HCT116 (cell line): Measurements from ENCODE around the gene FBXW4. TPM values are rescaled to one million over a fixed set of nuclear protein-coding genes. Genes with fewer than 3 reads are reported as not detected.

Source experiments
- ATAC-seq: fragments of 200-7000 bp; cut with Tn5 transposase; 2 replicates; pipeline ENCODE4 v1.9.1; 2020; ENCODE audit warnings: mild to moderate bottlenecking, moderate library complexity
- BruUV-seq: library from RNA; stranded (reverse); fragments of 400-500 nt; replicated peaks from 2 replicates; lab custom pipeline; 2021; lab: Mats Ljungman, UMichigan
- CTCF ChIA-PET: fragments of 300-600 bp; sonication (Branson Sonifier 250); formaldehyde crosslinking; loops from one replicate; lab custom pipeline; 2021; ENCODE audit warnings: antibody characterized with exemption; lab: Charles Lee
- POLR2A ChIA-PET: fragments of 300-600, 350-600 bp; sonication (Branson Sonifier 250); formaldehyde crosslinking; loops from one replicate; lab custom pipeline; 2021; ENCODE audit warnings: antibody characterized with exemption; lab: Charles Lee
- RAD21 ChIA-PET, 2 experiments: fragments of 300-600 bp; sonication (Branson Sonifier 250); formaldehyde crosslinking; loops; one replicate each; lab custom pipeline; 2023; ENCODE audit warnings: low total read pairs in 2 of 2; ENCODE audit not compliant: uncharacterized antibody in 2 of 2, unreplicated experiment in 2 of 2, low non-redundant PET in 1 of 2; lab: Charles Lee
- DNase-seq: peaks from one replicate; pipeline ENCODE4 v3.0.0-alpha.2; 2010; ENCODE audit warnings: low read depth, low spot score
- H2AFZ ChIP-seq: fragments of 200-600 bp; shearing (Covaris generic), sonication (generic); 2 replicates; pipeline ENCODE4 v1.6.1; 2017; ENCODE audit warnings: low read depth, mixed run types, mixed read lengths, antibody characterized with exemption, low read length; ENCODE audit not compliant: poor library complexity, severe bottlenecking
- H3K27ac ChIP-seq: 2 replicates; pipeline ENCODE4 v1.5.1; 2012; ENCODE audit warnings: low read depth, low read length
- H3K27me3 ChIP-seq: fragments of 200-600 bp; sonication (generic); 2 replicates; pipeline ENCODE4 v1.6.1; 2016; ENCODE audit warnings: mixed run types, low read length, mixed read lengths; ENCODE audit not compliant: insufficient read depth
- H3K36me3 ChIP-seq, 2 experiments: fragments of 200-500 bp in 1 of 2; fragments of 200-600 bp in 1 of 2; sonication (Bioruptor generic) in 1 of 2; sonication (generic) in 1 of 2; 2 replicates each; pipeline versions ENCODE4 v1.5.1 to v1.6.1; 2014 to 2016; ENCODE audit warnings: low read length in 2 of 2, inconsistent platforms in 1 of 2, mixed read lengths in 1 of 2, mixed run types in 1 of 2; ENCODE audit not compliant: insufficient read depth in 2 of 2, control insufficient read depth in 1 of 2
- H3K4me1 ChIP-seq, 2 experiments: fragments of 200-600 bp in 1 of 2; sonication (generic) in 1 of 2; 2 replicates each; pipeline versions ENCODE4 v1.5.1 to v1.6.1; 2012 to 2017; ENCODE audit warnings: low read length in 2 of 2, inconsistent platforms in 1 of 2, mild to moderate bottlenecking in 1 of 2, mixed read lengths in 1 of 2, mixed run types in 1 of 2, moderate library complexity in 1 of 2; ENCODE audit not compliant: insufficient read depth in 2 of 2, control insufficient read depth in 1 of 2
- H3K4me2 ChIP-seq: fragments of 200-600 bp; sonication (generic); 2 replicates; pipeline ENCODE4 v1.6.1; 2017; ENCODE audit warnings: mixed run types, low read length, mixed read lengths
- H3K4me3 ChIP-seq, 2 experiments: fragments of 200-600 bp in 1 of 2; sonication (generic) in 1 of 2; replicated peaks in 1 of 2; 2 replicates each; pipeline ENCODE4 v1.5.1; 2011 to 2016; ENCODE audit warnings: low read length in 2 of 2, control low read depth in 1 of 2, low read depth in 1 of 2, mild to moderate bottlenecking in 1 of 2, mixed read lengths in 1 of 2, mixed run types in 1 of 2
- H3K79me2 ChIP-seq: fragments of 200-600 bp; sonication (generic); 2 replicates; pipeline ENCODE4 v1.6.1; 2017; ENCODE audit warnings: mild to moderate bottlenecking, mixed run types, low read length, moderate library complexity, mixed read lengths; ENCODE audit not compliant: insufficient read depth
- H3K9ac ChIP-seq: fragments of 200-600 bp; sonication (generic); 2 replicates; pipeline ENCODE4 v1.6.1; 2016; ENCODE audit warnings: low read length, mixed read lengths
- H3K9me2 ChIP-seq: fragments of 200-600 bp; sonication (generic), shearing (Covaris generic); 2 replicates; pipeline ENCODE4 v1.6.1; 2017; ENCODE audit warnings: mixed run types, mild to moderate bottlenecking, moderate library complexity; ENCODE audit not compliant: insufficient read depth
- H3K9me3 ChIP-seq, 2 experiments: fragments of 200-500 bp in 1 of 2; fragments of 200-600 bp in 1 of 2; sonication (Bioruptor generic) in 1 of 2; sonication (generic) in 1 of 2; 2 replicates each; pipeline ENCODE4 v1.6.1; 2014 to 2017; ENCODE audit warnings: low read length in 2 of 2, mixed read lengths in 2 of 2, inconsistent platforms in 1 of 2, low read depth in 1 of 2, mild to moderate bottlenecking in 1 of 2, mixed run types in 1 of 2, moderate library complexity in 1 of 2; ENCODE audit not compliant: control insufficient read depth in 1 of 2, insufficient read depth in 1 of 2
- H4K20me1 ChIP-seq: fragments of 200-600 bp; sonication (generic), shearing (Covaris generic); 2 replicates; pipeline ENCODE4 v1.6.1; 2017; ENCODE audit warnings: mixed run types, mild to moderate bottlenecking, moderate library complexity; ENCODE audit not compliant: insufficient read depth
- ATF3 ChIP-seq: IDR thresholded peaks from 2 replicates; pipeline ENCODE4 v1.6.1; 2012
- CBX3 ChIP-seq: IDR thresholded peaks from 2 replicates; pipeline ENCODE4 v1.6.1; 2012; ENCODE audit warnings: low read depth
- EGR1 ChIP-seq: IDR thresholded peaks from 2 replicates; pipeline ENCODE4 v1.6.1; 2012; ENCODE audit warnings: low read depth
- ELF1 ChIP-seq: IDR thresholded peaks from 2 replicates; pipeline ENCODE4 v1.6.1; 2012; ENCODE audit warnings: low read depth, borderline replicate concordance
- EZH2 ChIP-seq: fragments of 200-600 bp; sonication (generic); IDR thresholded peaks from 2 replicates; pipeline ENCODE4 v1.6.1; 2017; ENCODE audit warnings: antibody characterized with exemption, mixed run types
- EZH2phosphoT487 ChIP-seq: fragments of 200-600 bp; IDR thresholded peaks from 2 replicates; pipeline ENCODE4 v1.6.1; 2018; ENCODE audit warnings: antibody characterized with exemption, borderline replicate concordance
- POLR2A ChIP-seq: IDR thresholded peaks from 2 replicates; pipeline ENCODE4 v1.7.0; 2011; ENCODE audit warnings: borderline replicate concordance; ENCODE audit not compliant: insufficient read depth, insufficient read length; ENCODE audit errors: extremely low read depth
- POLR2AphosphoS5 ChIP-seq: IDR thresholded peaks from 2 replicates; pipeline ENCODE4 v1.6.1; 2011; ENCODE audit warnings: mild to moderate bottlenecking, low read depth, low read length, moderate library complexity
- REST ChIP-seq: IDR thresholded peaks from 2 replicates; pipeline ENCODE4 v1.6.1; 2012; ENCODE audit warnings: low read depth
- SIN3A ChIP-seq: IDR thresholded peaks from 2 replicates; pipeline ENCODE4 v1.6.1; 2012; ENCODE audit warnings: low read depth
- ZNF274 ChIP-seq: fragments of 200-500 bp; sonication (Bioruptor generic); IDR thresholded peaks from 2 replicates; pipeline ENCODE4 v1.6.1; 2014; ENCODE audit warnings: mild to moderate bottlenecking, low read depth, low read length, inconsistent platforms
- intact Hi-C: fragments of 100-400 bp; cut with micrococcal nuclease; formaldehyde crosslinking; loops from 2 replicates; pipeline ENCODE4 v1.10.0; 2022
- total RNA-seq: library from RNA; stranded (reverse); gene quantifications from one replicate; pipeline ENCODE4 v1.2.1, GENCODE V29; 2021; ENCODE audit not compliant: unreplicated experiment
- TF ChIP-seq, protein P1 (sequence below): IDR thresholded peaks from 2 replicates; pipeline ENCODE4 v1.6.1; 2011; ENCODE audit warnings: mild to moderate bottlenecking, low read length, moderate library complexity; ENCODE audit not compliant: insufficient replicate concordance; ENCODE audit errors: extremely low read depth

The FBXW4 gene
- total RNA-seq, 1 experiment from 2014 or later = 35.3 TPM

- no peak overlapping the region for H2AFZ ChIP-seq
- DNase-seq (no peak), ATAC-seq (no peak)
- H3K79me2 ChIP-seq = no peaks in the 10 kb centered on the region
- no peaks in the 10 kb centered on the region for H4K20me1 ChIP-seq
- ChIA-PET CTCF (interaction anchor here (1.0 to 3.8 kb wide), 24 partner anchors 9 to 521 kb away, joined by 3 to 130 read pairs (median 8); partner anchors contain the start of genes DPCD and POLL), RAD21 (interaction anchor here (0.6 to 3.7 kb wide), 5 partner anchors 17 to 358 kb away, joined by 3 to 31 read pairs (median 7); partner anchors contain the start of genes DPCD (in 1 of the 2) and POLL (in 1 of the 2)), POLR2A (interaction anchor here (0.8 to 2.8 kb wide), 2 partner anchors 270 to 358 kb away, joined by 3 to 14 read pairs; no protein-coding TSS in a partner anchor)
- H3K9ac ChIP-seq = no peak overlapping the region
- H3K9me3 ChIP-seq = no peaks in the 10 kb centered on the region
- peak overlapping the region in 1 of 2 experiments; percentile 66; a peak in 1 of 4 replicates for H3K4me3 ChIP-seq
- peak overlapping the region; percentile 100 for H3K4me2 ChIP-seq
- H3K4me1 ChIP-seq = peaks cover 11 to 22% of the 10 kb centered on the region in 2 experiments
- BruUV-seq = no TSS peak
- H3K9me2 ChIP-seq = no peaks in the 10 kb centered on the region
- intact Hi-C loops = loop anchor here (2.0 to 10.0 kb wide), 2 partner anchors 271 to 507 kb away; partner anchors contain the start of gene KAZALD1
- TF ChIP-seq, protein P1, sequence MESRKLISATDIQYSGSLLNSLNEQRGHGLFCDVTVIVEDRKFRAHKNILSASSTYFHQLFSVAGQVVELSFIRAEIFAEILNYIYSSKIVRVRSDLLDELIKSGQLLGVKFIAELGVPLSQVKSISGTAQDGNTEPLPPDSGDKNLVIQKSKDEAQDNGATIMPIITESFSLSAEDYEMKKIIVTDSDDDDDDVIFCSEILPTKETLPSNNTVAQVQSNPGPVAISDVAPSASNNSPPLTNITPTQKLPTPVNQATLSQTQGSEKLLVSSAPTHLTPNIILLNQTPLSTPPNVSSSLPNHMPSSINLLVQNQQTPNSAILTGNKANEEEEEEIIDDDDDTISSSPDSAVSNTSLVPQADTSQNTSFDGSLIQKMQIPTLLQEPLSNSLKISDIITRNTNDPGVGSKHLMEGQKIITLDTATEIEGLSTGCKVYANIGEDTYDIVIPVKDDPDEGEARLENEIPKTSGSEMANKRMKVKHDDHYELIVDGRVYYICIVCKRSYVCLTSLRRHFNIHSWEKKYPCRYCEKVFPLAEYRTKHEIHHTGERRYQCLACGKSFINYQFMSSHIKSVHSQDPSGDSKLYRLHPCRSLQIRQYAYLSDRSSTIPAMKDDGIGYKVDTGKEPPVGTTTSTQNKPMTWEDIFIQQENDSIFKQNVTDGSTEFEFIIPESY = no peak
- TF ChIP-seq ATF3 (no peak), CBX3 (no peak), SIN3A (no peak), EGR1 (no peak), ZNF274 (no peak), EZH2 (no peak), POLR2AphosphoS5 (no peak), REST (no peak), ELF1 (no peak), EZH2phosphoT487 (no peak), POLR2A (no peak)
- H3K27ac ChIP-seq = no peak overlapping the region; the same call in 1 of the 2 replicates
- H3K36me3 ChIP-seq = no peaks in the 10 kb centered on the region
- H3K27me3 ChIP-seq = no peaks in the 10 kb centered on the region
Observed at GRCh38 chr10:101571271-101571925, 123.6 kb downstream of the FBXW4 start.
